HEK293 (cell line): ENCODE data around the gene PITPNM3.

Experiments used
- CTCF ChIA-PET: fragments of 350-600 bp; formaldehyde crosslinking; extraction: SDS; loops from one replicate; lab custom pipeline; 2021; ENCODE audit warnings: antibody characterized with exemption; lab: Yijun Ruan, JAX
- POLR2A ChIA-PET: fragments of 300-600 bp; formaldehyde crosslinking; extraction: SDS; loops from one replicate; lab custom pipeline; 2020; ENCODE audit warnings: antibody characterized with exemption, inconsistent platforms; lab: Yijun Ruan, JAX
- H3K27ac ChIP-seq: fragments of 200-500 bp; sonication (Bioruptor generic); 2 replicates; pipeline ENCODE4 v1.5.1; 2014; ENCODE audit warnings: low read depth, low read length, control low read depth, inconsistent platforms; ENCODE audit errors: extremely low read depth
- H3K36me3 ChIP-seq, 2 experiments: fragments of 200-500 bp in 1 of 2; sonication (Bioruptor generic) in 1 of 2; 1 replicate in 1 of 2; 2 replicates in 1 of 2; pipeline ENCODE4 v1.5.1; 2014 to 2017; ENCODE audit warnings: inconsistent platforms in 2 of 2, low read length in 2 of 2; ENCODE audit not compliant: control insufficient read depth in 2 of 2, insufficient read depth in 1 of 2
- H3K4me1 ChIP-seq: fragments of 200-500 bp; sonication (Bioruptor generic); 2 replicates; pipeline ENCODE4 v1.5.1; 2014; ENCODE audit warnings: mild to moderate bottlenecking, low read length, inconsistent platforms; ENCODE audit not compliant: control insufficient read depth, insufficient read depth
- H3K4me3 ChIP-seq: 2 replicates; pipeline ENCODE4 v1.5.1; 2011; ENCODE audit warnings: low read depth, mild to moderate bottlenecking, control low read depth, low read length, moderate library complexity
- H3K9me3 ChIP-seq: fragments of 200-500 bp; sonication (Bioruptor generic); 2 replicates; pipeline ENCODE4 v1.5.1; 2014; ENCODE audit warnings: low read depth, low read length, inconsistent platforms; ENCODE audit not compliant: control insufficient read depth, insufficient read depth
- BCL6B ChIP-seq: fragments of 450-650 bp; formaldehyde crosslinking; IDR thresholded peaks from 2 replicates; pipeline ENCODE4 v1.5.1; 2017; ENCODE audit warnings: missing biosample characterization, missing genetic modification characterization
- INSM2 ChIP-seq: fragments of 450-650 bp; formaldehyde crosslinking; IDR thresholded peaks from 2 replicates; pipeline ENCODE4 v1.5.1; 2016; ENCODE audit warnings: missing biosample characterization, missing genetic modification characterization
- SCRT2 ChIP-seq: fragments of 450-650 bp; formaldehyde crosslinking; IDR thresholded peaks from 2 replicates; pipeline ENCODE4 v1.5.1; 2016; ENCODE audit warnings: missing biosample characterization, missing genetic modification characterization
- ZBTB7A ChIP-seq: fragments of 450-650 bp; formaldehyde crosslinking; IDR thresholded peaks from 2 replicates; pipeline ENCODE4 v1.5.1; 2016; ENCODE audit warnings: low read depth, missing biosample characterization, missing genetic modification characterization
- ZBTB8A ChIP-seq: fragments of 450-650 bp; formaldehyde crosslinking; IDR thresholded peaks from 2 replicates; pipeline ENCODE4 v1.5.1; 2016; ENCODE audit warnings: missing biosample characterization, missing genetic modification characterization
- ZFP3 ChIP-seq: fragments of 450-650 bp; formaldehyde crosslinking; IDR thresholded peaks from 2 replicates; pipeline ENCODE4 v1.5.1; 2016; ENCODE audit warnings: low read depth, missing biosample characterization, missing genetic modification characterization
- ZNF157 ChIP-seq: fragments of 450-650 bp; formaldehyde crosslinking; IDR thresholded peaks from 2 replicates; pipeline ENCODE4 v1.5.1; 2016; ENCODE audit warnings: missing biosample characterization, missing genetic modification characterization
- ZNF202 ChIP-seq: fragments of 450-650 bp; formaldehyde crosslinking; IDR thresholded peaks from 2 replicates; pipeline ENCODE4 v1.5.1; 2016; ENCODE audit warnings: missing biosample characterization, missing genetic modification characterization, borderline replicate concordance
- ZNF335 ChIP-seq: fragments of 450-650 bp; formaldehyde crosslinking; conservative IDR thresholded peaks from 2 replicates; pipeline ENCODE4 v1.5.1; 2016; ENCODE audit warnings: missing biosample characterization, missing genetic modification characterization
- ZNF398 ChIP-seq: fragments of 450-650 bp; formaldehyde crosslinking; IDR thresholded peaks from 2 replicates; pipeline ENCODE4 v1.5.1; 2017; ENCODE audit warnings: missing biosample characterization, missing genetic modification characterization
- ZNF555 ChIP-seq: fragments of 450-650 bp; formaldehyde crosslinking; conservative IDR thresholded peaks from 2 replicates; pipeline ENCODE4 v1.5.1; 2017; ENCODE audit warnings: missing biosample characterization, mild to moderate bottlenecking, missing genetic modification characterization, inconsistent platforms
- ZNF600 ChIP-seq: fragments of 450-650 bp; formaldehyde crosslinking; IDR thresholded peaks from 2 replicates; pipeline ENCODE4 v1.5.1; 2016; ENCODE audit warnings: missing biosample characterization, missing genetic modification characterization
- ZNF677 ChIP-seq: fragments of 450-650 bp; IDR thresholded peaks from 2 replicates; pipeline ENCODE4 v1.5.0; 2018; ENCODE audit warnings: missing biosample characterization, mild to moderate bottlenecking, missing genetic modification characterization, moderate library complexity
- ZNF768 ChIP-seq: fragments of 450-650 bp; formaldehyde crosslinking; IDR thresholded peaks from 2 replicates; pipeline ENCODE4 v1.5.1; 2018; ENCODE audit warnings: missing biosample characterization, mild to moderate bottlenecking, missing genetic modification characterization
- ZNF792 ChIP-seq: fragments of 450-650 bp; formaldehyde crosslinking; IDR thresholded peaks from 2 replicates; pipeline ENCODE4 v1.5.1; 2016; ENCODE audit warnings: missing biosample characterization, missing genetic modification characterization
- ZNF830 ChIP-seq: fragments of 450-650 bp; IDR thresholded peaks from 2 replicates; pipeline ENCODE4 v1.5.0; 2018; ENCODE audit warnings: missing biosample characterization, missing genetic modification characterization, low read depth, mild to moderate bottlenecking, moderate library complexity

Gene PITPNM3

GRCh38 chr17:6488008-6488539 is 68.3 kb downstream of the PITPNM3 start:
- CTCF ChIA-PET, result interaction anchor here (1.1 kb wide), 1 partner anchor 15 kb away, joined by 6 read pairs; no protein-coding TSS in a partner anchor
- Histone ChIP-seq H3K9me3 (no peaks in the 10 kb centered on the region), H3K36me3 (no peaks in the 10 kb centered on the region), H3K4me3 (no peak overlapping the region), H3K27ac (no peak overlapping the region), H3K4me1 (no peaks in the 10 kb centered on the region)
- TF ChIP-seq ZFP3 (tag by site-specific recombination) (peak; percentile 70), ZNF792 (tag by site-specific recombination) (no peak)
- POLR2A ChIA-PET, result no interaction called here

- H3K36me3 ChIP-seq, result no peaks in the 10 kb centered on the region
- ChIA-PET CTCF (interaction anchor here (1.1 kb wide), 1 partner anchor 14 kb away, joined by 6 read pairs; no protein-coding TSS in a partner anchor), POLR2A (no interaction called here)
- H3K4me1 ChIP-seq, result no peaks in the 10 kb centered on the region
- H3K9me3 ChIP-seq, result no peaks in the 10 kb centered on the region
- no peak overlapping the region for H3K27ac ChIP-seq
- TF ChIP-seq ZNF768 (tag by site-specific recombination), result no peak
- no peak for TF ChIP-seq ZNF830 (tag by site-specific recombination)
- TF ChIP-seq BCL6B (tag by site-specific recombination), result no peak
- no peak for TF ChIP-seq ZBTB7A (tag by site-specific recombination)
- no peak for TF ChIP-seq ZNF157 (tag by site-specific recombination)
- TF ChIP-seq ZNF677, result no peak
- no peak for TF ChIP-seq ZNF202 (tag by site-specific recombination)
- TF ChIP-seq ZNF600 (tag by site-specific recombination), result no peak
- no peak for TF ChIP-seq ZNF398
- no peak for TF ChIP-seq ZNF335
- TF ChIP-seq ZNF555 (tag by site-specific recombination), result no peak
- no peak for TF ChIP-seq ZBTB8A
- no peak overlapping the region for H3K4me3 ChIP-seq
Observed at GRCh38 chr17:6487251-6488007, 68.9 kb downstream of the PITPNM3 start.

- no peaks in the 10 kb centered on the region for H3K36me3 ChIP-seq
- H3K4me1 ChIP-seq, result no peaks in the 10 kb centered on the region
- no peak overlapping the region for H3K4me3 ChIP-seq
- no peak overlapping the region for H3K27ac ChIP-seq
- ChIA-PET CTCF (interaction anchor here (0.6 to 2.0 kb wide), 3 partner anchors 10 to 819 kb away, joined by 4 to 6 read pairs (median 4); no protein-coding TSS in a partner anchor), POLR2A (no interaction called here)
- TF ChIP-seq SCRT2 (tag by site-specific recombination) (peak; percentile 35; the same call in 1 of the 2 replicates), INSM2 (tag by site-specific recombination) (no peak)
- no peaks in the 10 kb centered on the region for H3K9me3 ChIP-seq
Observed at GRCh38 chr17:6485646-6486412, 70.5 kb downstream of the PITPNM3 start.
